CD4-positive, alpha-beta T cell treated with Interleukin-10 for 1 hour (primary cell): ENCODE results near the gene MCRIP2.
"Not testable (repeated sequence)": the region's sequence is repeated elsewhere in the genome, so short reads cannot be mapped to it uniquely, and the experiment has no call there.

Experiments used
- DNase-seq: peaks from one replicate; pipeline ENCODE4 v3.0.0-alpha.2; 2020

The MCRIP2 gene, protein sequence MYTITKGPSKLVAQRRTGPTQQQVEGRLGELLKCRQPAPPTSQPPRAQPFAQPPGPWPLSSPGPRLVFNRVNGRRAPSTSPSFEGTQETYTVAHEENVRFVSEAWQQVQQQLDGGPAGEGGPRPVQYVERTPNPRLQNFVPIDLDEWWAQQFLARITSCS

DNA sequence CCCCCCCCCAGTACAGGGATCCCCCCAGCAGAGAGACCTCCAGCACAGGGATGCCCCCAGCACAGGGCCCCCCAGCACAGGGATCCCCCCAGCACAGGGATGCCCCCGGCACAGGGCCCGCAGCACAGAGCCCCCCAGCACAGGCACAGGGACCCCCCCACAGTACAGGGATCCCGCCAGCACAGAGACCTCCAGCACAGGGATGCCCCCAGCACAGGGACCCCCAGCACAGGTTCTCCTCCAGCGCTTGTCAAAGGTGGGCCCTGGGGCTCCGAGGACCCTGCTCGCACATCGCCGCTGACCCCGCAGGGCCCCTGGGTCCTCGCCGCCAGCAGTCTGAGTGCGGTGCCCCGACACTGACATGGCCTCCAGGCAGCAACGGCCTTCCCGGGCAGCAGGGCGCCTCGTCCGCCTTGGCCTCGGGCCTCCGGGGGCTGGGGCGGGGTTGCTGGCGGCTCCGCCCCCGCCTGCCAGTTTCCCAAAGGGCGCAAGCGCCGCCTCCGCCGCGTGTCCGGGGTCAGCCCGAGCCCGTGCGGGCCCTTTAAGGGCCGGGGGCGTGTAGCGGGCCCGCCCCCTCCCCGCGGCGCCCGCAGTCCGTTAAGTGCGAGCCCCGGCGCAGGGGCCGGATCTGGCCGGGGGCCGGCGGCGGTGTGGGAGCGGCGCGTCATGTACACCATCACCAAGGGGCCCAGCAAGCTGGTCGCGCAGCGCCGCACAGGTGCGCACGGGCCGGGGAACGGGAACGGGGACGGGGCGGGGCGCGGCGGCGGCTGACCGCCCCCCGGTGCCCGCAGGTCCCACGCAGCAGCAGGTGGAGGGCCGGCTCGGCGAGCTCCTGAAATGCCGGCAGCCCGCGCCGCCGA lies at the start of gene MCRIP2:
MCRIP2 (plus strand) TSS at position 503 of the 863 bp plus-strand sequence; CDS start at position 667, 164 bp downstream.
- peak; percentile 71 for DNase-seq

DNA sequence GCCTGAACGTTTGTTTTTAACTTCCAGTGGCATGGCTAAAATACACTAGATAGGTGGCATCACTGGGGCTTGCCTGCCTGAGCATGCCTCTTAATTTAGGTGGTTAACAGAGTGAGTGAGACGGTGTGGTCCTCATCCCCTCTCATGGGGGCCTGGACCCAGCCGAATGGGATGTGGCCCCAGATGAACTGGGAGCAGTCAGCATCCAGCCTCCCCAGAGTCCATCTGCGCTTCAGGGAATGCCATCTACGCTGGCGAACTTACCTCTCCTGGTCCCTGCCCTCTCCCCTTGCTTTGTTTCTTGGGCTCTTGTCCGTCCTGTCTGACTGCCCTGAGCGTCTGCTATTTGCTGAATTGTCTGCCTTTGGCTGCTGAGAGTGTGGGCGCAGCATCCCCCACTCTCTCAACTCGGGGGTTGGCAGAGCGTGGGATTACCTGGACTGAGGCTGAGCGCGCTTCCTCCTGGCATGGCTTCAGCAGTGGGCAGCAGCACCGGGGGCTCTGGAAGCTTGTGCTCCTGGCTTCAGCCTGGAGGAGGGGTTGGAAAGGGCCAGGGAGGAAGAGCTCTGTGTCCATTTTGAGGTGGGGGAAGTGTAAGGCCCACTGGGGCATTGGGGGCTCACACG lies 49.6 kb upstream of the MCRIP2 start:
- DNase-seq, result no peak

DNA sequence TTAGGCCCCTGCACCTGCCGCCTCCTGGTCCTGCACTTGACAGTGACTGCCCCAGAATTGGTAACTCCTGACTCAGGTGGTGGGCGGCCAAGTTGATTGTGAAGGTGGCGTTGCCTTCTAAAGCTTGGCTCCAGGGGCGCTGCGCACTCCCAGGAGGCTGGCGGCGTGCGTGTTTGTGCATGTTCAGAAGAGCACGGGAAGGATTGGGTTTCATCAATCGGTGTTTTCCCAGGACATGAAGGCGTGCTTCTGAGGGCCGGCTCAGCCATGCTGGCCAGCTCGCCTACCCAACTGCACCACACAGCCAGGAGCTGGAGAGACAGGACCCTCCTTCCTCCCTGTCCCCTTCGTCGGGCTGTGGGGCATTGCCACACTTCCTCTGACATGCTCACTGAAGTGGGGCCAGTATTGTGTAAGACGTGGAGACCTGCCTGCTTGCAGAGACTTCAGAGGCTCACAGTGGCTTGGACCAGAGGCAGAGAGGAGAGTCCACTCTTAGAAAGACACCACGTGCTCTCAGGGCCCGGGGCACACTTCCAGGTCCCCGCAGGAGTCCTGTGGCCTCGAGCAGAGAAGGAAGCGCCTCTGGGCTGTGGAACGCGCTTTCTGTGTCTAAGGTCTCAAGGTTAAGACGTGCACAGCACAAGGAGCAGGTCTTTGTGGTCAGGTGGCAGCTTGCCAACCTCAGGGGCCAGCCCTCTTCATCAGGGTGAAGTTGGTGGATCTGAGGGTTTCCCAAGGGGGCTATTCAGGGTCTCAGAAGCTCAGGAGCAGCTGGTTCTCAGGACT lies 48.9 kb upstream of the MCRIP2 start:
- no peak for DNase-seq

DNA sequence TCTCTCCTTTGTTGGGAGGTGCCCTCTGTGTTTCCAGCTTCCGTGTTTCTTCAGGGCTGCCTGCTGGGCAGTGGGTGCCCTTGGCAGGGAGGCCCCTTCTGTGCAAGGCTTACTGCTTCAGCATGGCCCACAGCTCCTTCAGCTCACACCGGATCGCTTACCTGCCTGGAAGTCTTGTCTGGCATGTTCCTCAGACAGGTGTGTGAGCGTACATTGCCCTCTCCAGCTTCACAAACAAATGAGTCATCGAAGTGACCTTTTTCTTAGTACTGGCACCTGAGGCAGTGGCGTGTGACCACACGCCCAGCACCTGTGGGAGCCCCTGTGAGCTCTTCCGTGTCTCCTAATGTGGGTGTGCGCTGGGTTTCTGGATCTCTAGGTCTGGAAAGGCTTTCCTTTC lies 48.2 kb upstream of the MCRIP2 start:
- DNase-seq, result no peak

DNA sequence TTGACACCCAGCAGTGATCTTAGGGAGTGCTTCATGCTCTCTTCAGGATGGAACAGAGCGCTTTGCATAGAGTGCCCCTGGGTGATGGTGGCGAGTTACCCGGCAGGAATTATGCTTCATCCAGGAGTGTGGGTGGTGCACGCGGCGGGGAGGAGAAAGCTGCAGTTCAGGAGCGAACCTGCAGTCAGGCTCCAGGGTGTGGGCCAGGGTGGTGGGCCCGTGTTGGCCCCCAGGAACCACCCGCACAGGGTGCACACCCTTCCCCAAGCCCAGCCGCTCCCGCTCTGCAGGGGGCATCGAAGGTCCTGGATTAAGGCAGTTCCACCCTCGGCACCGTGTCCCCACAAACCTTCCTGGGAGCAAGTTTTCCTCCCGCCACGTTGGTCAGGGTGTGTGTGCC lies 47.8 kb upstream of the MCRIP2 start:
- no peak for DNase-seq

DNA sequence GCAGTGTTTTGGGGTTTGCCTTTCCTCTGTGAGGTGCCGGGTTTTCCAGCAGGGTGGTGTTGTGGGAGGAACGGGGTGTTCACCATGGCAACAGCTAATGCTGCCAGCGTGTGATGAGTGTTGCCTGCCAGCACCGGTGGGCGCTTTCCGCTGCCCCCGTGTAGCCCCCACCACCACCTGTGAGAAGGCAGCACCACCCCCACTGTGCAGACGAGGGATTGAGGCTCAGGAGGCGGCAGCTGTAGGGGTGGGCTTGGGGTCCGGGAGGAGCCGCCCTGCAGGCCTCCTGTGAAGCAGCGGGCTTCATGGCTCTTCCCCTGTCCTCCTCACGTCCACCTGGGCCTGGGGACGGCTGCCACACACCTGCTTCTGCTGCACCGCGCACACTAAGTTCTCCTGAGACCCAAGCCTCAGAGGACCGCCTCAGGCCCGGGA lies 46.5 kb upstream of the MCRIP2 start:
- DNase-seq, result no peak

DNA sequence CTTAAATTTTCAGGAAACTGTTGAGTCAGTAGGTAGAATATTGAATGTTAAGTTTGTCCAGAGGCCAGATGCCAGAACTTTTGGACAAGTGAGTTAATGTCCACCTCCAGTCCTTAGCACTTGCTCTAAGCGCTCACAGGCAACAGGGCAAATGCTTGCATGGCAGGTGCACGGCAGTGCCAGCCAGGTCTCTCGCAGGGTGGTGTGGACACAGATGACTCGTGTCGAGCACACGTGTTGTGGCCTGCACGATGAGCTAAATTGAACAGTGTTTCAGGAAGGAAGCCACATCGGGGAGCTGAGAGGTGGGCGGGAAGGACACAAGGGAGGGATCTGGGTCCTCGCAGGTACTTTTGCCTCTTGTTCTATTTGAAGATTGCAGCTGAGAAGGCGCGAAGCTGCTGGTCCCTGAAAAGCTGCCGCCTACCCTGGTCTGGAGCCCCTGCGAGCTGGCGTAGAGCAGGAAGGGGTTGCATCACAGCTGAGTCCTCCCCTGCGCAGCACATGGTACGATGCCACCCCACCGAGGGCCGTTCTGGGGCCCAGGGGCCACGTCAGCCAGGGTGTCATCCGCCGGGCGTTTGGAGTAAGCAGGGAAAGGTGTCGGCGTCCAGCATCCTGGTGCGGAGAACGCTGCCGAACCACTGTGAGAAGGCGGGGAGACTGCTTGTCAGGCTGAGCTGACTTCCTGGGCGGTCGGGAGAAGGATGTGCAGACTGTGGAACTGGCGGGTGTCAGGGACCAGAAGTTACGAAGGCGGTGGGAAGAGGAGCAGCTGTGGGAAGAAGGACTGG lies 45.5 kb upstream of the MCRIP2 start:
- DNase-seq, result no peak

DNA sequence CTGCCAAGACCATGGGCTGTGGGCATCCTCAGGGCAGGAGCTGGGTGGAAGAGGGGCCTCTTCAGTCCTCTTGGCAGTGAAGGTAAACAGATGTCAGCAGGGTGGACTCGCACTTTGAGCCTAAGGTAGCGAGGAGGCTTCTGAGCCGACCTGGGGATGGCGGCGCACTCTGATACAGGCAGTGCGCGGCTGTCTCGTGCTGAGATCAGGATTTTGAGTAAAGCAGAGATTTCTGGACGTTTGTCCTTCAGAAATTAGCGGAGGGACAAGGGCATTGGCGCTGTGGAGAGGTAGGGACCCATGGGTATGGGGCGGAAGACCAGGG lies 44.9 kb upstream of the MCRIP2 start:
- no peak for DNase-seq

DNA sequence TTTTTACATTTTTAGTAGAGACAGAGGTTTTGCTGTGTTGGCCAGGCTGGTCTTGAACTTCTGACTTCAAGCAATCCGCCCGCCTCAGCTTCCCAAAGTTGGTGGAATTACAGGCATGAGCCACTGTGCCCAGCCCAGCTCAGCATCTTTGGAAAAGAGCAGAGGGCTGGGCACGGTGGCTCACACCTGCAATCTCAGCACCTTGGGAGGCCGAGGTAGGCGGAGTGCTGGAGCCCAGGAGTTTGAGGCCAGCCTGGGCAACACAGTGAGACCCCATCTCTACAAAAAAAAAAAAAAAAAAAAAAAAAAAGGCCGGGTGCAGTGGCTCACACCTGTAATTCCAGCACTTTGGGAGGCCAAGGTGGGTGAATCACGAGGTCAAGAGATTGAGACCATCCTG lies 44.0 kb upstream of the MCRIP2 start:
- not testable (repeated sequence) for DNase-seq

DNA sequence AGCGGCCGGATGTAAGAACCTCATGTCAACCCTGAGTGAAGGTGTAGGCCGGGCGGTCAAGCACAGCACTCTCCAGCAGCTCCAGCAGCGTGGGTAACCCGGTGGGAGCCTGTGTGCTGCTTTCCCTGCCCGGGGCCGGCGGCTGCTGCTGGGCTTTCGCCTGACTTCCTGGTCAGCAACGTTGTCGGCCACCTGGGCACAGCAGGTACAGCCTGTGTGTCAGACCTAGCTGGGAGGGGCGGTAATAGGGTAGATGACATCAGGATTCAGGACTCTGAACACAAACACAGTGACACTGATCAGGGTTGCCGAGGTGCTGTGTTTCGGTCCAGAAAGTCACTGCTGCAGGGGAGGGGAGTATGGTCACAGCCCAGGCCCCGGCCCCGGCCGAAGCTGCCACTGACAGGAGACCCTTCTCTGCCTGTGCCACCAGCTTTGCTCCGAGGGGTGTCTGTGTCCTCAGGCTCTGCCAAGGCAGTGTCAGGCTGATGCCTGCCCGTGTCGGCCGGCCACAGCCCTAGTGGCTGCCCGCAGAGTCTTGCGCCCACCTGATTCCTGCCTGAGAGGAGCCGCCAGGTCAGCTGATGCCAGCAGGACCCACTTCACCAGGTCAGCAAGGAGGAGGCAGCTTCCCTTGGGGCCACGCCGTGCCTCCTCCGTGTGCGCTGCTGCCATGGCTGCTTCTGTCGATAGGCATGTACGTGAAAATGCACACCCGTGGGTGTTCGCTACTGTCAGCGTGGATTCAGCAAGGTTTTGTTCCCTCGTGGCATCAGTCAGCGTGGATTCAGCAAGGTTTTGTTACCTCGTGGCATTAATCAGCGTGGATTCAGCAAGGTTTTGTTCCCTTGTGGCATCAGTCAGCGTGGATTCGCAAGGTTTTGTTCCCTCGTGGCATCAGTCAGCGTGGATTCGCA lies 42.5 kb upstream of the MCRIP2 start:
- no peak for DNase-seq

DNA sequence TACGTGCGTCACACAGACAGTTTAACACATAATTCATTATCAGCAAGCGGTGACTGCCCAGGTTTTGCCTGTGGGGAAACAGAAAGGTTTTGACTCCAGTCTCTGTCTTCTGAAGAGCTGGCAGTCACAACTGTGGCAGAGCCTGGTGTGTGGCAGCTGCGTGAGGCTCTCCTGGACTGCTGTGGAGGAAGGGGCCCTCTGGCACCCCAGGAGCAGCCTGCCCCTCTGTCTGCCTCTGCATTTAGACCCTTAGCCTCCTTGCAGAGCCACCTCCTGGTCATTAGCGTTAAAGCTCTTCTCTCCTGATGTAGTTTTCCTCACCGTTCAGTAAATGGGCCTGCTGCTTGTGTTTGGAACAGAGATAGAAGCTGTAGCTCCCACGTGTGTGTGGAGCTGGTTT lies 40.8 kb upstream of the MCRIP2 start:
- DNase-seq, result no peak

DNA sequence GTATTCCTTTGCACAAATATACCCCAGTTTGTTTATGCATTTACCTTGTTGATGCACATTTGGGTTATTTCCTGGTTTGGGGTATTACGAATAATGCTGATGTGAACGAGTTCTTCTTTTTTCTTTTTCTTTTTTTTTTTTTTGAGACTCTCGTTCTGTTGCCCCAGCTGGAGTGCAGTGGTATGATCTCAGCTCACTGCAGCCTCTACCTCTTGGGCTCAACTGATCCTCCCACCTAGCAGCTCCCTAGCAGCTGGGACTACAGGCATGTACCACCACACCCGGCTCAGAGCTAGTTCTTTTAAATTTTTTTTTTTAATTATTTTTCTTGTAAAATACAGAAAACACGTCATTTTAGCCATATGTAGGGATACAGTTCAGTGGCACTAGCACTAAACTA lies 37.7 kb upstream of the MCRIP2 start:
- DNase-seq, result no peak

DNA sequence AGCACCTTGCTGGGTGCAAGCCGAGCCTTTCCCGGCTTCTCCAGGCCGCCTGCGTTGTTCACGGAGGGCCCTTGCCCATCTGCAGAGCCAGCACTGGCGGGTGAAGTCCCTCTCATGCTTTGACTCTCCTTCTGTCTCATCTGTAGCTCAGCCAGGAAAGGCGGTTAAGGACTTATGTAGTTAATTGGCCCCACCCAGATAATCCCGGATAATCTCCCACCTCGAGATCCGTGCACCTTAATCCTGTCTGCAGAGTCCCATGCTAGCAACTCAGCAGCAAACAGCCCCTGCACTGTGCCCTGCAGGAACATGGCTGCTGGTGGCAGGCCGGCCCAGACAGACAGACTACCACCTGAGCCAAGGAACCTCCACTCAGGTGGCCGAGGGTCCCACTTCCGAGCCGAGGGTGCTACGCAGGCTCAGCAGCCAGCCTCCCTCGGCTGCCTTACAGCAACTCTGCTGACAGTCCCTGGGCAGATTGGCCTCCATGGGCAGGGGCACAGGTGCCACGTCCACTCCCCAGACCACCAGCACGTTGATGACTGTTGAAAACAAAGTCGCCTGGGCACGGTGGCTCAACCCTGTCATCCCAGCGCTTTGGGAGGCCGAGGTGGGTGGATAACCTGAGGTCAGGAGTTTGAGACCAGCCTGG lies 34.8 kb upstream of the MCRIP2 start:
- DNase-seq, result no peak

DNA sequence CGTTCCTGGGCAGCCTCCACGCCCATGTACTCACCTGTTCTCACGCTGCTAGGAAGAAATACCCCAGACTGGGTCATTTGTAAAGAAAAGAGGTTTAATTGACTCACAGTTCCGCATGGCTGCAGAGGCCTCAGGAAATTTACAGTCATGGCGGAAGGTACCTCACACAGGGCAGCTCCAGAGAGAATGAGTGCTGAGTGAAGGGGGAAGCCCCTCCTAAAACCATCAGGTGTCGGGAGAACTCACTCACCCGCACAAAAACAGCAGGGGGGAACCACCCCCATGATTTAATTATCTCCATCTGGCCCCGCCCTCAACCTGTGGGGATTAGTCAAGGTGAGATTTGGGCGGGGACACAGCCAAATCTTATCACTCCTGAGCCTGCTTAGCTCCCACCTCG lies 33.6 kb upstream of the MCRIP2 start:
- no peak for DNase-seq

DNA sequence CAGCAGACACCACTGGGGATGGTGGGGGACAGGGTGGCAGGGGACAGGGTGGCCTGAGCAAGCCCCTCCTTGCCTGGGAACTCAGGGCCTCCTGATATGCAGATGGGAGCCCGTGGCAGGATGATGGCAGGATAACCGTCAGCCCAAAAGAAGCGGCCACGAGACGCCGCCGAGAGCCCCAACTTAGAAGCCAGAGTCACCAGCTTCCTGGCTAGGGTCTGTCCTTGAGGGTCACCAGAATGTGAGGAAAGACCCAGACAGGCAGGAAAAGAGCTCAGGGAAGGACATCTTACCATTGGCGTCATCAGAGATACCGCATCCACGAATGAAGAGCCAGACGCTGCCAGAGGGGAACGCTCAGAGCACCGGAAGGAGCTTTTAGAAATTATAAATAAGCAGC lies 32.3 kb upstream of the MCRIP2 start:
- no peak for DNase-seq

DNA sequence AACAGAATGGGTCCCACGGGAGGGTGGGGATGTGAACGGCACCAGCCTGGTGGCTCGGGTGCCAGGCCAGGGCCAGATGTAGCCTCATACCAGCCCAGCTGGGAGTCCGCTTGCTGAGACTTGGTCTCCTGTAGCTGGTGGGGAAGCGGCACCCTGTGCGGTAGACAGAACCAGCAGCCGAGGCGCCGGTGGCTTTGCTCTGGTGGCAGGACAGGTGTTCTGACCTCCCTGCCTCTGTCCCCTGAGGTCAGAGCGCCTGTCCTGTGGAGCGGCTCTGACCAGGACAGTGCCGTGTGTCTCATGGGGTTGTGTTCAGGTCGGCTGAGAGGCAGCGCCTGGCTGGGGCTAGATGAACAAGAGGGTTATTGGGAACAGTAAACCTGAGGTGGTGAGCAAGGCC lies 31.6 kb upstream of the MCRIP2 start:
- no peak for DNase-seq

DNA sequence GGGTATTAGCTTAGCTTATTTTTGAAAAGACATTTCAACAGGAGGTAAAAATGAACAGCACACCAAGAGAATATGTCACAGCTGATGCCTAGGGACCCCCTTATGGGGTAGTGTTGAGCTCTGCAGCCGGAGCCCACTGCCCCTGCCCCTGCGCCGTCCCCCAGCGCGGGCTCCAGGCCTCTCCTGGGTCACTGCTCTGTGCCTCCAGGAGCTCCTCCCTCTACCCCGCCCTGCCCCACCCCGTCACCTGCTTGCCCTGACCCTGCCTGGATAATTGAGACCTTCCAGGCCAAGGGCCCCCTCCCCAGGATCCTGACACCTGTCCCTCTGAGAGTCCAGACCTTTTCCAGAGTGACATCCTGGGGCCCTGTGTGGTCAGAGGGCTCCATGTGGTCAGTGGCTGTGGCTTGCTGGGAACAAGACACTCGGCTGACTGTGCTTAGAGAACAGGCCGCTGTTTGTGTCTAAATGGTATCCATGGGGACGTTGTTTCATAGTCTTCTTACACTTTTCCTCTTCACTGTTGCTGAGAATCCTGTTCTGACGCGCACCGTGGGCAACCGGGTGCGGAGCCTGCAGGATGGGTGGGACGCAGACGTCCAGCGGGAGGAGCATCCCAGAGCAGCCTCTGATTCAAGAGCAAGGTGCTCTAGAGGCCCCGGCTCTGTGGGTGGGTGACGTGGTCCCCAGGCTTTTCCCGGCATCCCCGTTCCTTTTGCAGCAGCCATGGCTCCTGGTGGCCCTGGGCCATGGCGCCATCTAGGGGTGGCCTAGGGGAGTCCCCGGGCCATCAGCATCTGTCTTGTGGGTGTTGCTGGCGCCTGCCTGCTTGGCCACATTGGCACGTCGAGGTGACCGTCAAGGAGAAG lies 30.9 kb upstream of the MCRIP2 start:
- DNase-seq, result peak; percentile 63

DNA sequence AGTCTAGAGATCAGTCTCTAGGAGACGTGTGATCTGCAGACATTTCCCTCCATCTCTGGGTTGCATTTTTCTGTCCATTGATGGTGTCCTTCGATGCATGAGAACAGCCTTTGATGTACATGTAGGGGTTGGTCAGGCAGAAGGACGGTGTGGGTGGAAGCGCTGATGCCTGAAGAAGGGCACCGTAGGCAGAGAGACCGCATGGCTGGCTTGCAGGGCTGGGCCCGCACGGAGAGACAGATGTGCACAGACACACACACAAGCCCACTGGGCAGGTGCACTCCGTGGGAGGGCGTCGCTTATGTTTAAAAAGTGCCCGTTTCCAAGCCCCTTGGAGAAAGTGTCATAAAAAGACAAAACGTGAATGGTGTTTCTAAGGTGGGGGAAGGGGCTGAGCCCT lies 26.5 kb upstream of the MCRIP2 start:
- DNase-seq, result no peak

DNA sequence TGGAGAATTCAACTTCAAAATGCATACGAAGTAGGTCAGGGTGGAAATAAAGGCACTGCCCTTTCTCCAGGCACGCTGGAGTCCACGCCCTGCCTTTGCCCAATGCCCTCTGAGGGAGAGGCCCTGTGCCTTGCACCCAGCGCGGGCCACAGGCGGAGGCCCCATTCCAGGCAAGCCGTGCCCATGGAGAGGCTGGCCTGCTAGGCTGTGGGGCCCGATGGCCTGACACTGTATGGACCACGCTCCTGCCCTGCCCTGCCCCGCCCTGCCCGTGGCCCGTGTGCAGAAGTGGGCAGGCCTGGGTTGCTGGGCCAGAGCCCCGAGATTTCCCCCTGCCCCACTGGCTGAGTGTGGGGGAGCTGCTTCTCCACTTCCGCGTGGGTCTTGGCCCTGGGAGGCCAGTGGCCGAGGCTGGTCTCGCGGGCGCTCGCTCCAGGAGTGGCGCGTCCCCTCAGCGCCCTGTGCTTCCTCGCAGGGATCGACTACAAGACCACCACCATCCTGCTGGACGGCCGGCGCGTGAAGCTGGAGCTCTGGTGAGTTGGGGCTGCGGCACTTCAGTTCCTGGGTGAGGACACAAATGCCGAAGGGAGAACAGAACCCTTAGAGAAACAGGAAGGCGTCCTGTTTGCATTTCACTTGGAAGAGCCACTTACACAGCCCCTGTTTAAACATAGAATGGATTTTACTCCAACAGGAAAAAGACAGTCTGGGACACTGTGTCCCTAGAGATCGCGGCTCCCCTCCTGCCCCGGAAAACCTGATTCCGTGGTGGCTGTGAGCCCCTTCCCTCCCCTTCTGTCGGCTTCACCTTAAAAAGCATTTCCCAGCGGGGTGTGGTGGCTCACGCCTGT lies 24.7 kb upstream of the MCRIP2 start:
- no peak for DNase-seq
